Cardiac muscle cell (in vitro differentiated cells and primary cell): ENCODE data around the gene ZNF140. TPM values are rescaled to one million over a fixed set of nuclear protein-coding genes. Genes with fewer than 3 reads are reported as not detected.

Experiments used
- DNase-seq, 2 donors: peaks; one replicate each; pipeline versions ENCODE4 v3.0.0 to v3.0.0-alpha.2; 2010 to 2017; ENCODE audit warnings: low read depth in 1 of 2, low spot score in 1 of 2
- H3K27ac ChIP-seq: fragments of 200-600 bp; sonication (generic); 2 replicates; pipeline ENCODE4 v1.5.1; 2016
- H3K27me3 ChIP-seq: fragments of 200-600 bp; sonication (generic); 2 replicates; pipeline ENCODE4 v1.6.0; 2016; ENCODE audit warnings: control low read depth
- H3K36me3 ChIP-seq: fragments of 200-600 bp; sonication (generic); 2 replicates; pipeline ENCODE4 v1.5.1; 2016; ENCODE audit warnings: control low read depth
- H3K4me1 ChIP-seq: fragments of 200-600 bp; sonication (generic); 2 replicates; pipeline ENCODE4 v1.8.1; 2017; ENCODE audit warnings: low read depth, mild to moderate bottlenecking, mixed run types
- H3K4me3 ChIP-seq: fragments of 200-600 bp; sonication (generic); 2 replicates; pipeline ENCODE4 v1.5.1; 2016; ENCODE audit warnings: mild to moderate bottlenecking
- H3K9me3 ChIP-seq: fragments of 200-600 bp; sonication (generic); 2 replicates; pipeline ENCODE4 v1.5.1; 2017; ENCODE audit warnings: low read depth, mild to moderate bottlenecking, control low read depth
- CTCF ChIP-seq: IDR thresholded peaks from 2 replicates; pipeline ENCODE4 v1.5.1; 2012; ENCODE audit warnings: low read depth, mild to moderate bottlenecking, low read length
- polyA plus RNA-seq: library from polyadenylated mRNA; unstranded; fragments of >200 nt; fragmentation: Nextera tagmentation; extraction: Ambion mirVana; gene quantifications from 2 replicates; pipeline ENCODE4 v1.2.1, GENCODE V29; 2016
- total RNA-seq: library from RNA; depleted of rRNA; stranded (reverse); fragments of >200 nt; gene quantifications from 2 replicates; pipeline ENCODE4 v1.2.3, GENCODE V29; 2016

ZNF140 gene
- total and polyA plus RNA-seq, 2 experiments from 2014 or later, result 10.1 to 15.7 TPM

- Histone ChIP-seq H3K36me3 (peaks cover 17% of the 10 kb centered on the region), H3K9me3 (peaks cover 41% of the 10 kb centered on the region), H3K27me3 (no peaks in the 10 kb centered on the region), H3K4me1 (no peaks in the 10 kb centered on the region), H3K4me3 (no peak overlapping the region), H3K27ac (no peak overlapping the region)
- no peak for TF ChIP-seq CTCF
- no peak for DNase-seq
Observed at GRCh38 chr12:133108150-133108549, 27.4 kb downstream of the ZNF140 start.

DNA sequence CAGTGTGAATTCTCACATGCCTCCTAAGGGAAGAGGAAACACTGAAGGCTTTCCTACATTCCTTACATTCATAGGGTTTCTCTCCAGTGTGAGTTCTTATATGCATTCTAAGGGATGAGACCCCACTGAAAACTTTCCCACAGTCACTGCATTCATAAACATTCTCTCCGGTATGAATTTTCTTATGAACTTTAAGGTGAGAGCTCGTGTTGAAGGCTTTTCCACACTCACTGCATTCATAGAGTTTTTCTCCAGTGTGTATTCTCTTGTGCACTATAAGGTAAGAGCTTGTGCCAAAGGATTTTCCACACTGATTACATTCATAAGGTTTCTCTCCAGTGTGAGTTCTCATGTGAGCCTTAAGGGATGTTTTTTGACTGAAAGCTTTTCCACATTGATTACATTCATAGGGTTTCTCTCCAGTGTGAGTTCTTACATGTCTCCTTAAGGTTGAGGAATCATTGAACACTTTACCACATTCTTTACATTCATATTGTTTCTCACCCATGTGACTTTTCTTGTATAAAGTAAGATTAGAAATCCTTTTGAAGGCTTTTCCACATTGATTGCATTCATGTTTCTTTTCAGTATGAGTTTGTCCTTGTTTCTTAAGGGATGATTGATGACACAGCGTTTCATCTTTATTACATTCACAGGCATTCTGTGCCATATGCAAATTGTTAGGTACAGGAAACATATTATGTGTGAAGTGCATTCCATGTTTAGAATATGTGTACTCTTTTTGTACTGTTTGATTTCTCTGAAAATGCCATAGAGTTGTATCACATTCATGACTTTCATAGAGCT, 39.9 kb downstream of the ZNF140 start:
- H3K36me3 ChIP-seq, result peaks cover 19% of the 10 kb centered on the region
- no peak for TF ChIP-seq CTCF
- H3K9me3 ChIP-seq, result peaks cover 21% of the 10 kb centered on the region
- H3K4me1 ChIP-seq, result no peaks in the 10 kb centered on the region
- H3K4me3 ChIP-seq, result no peak overlapping the region
- H3K27ac ChIP-seq, result no peak overlapping the region
- no peak for DNase-seq
- H3K27me3 ChIP-seq, result no peaks in the 10 kb centered on the region

DNA sequence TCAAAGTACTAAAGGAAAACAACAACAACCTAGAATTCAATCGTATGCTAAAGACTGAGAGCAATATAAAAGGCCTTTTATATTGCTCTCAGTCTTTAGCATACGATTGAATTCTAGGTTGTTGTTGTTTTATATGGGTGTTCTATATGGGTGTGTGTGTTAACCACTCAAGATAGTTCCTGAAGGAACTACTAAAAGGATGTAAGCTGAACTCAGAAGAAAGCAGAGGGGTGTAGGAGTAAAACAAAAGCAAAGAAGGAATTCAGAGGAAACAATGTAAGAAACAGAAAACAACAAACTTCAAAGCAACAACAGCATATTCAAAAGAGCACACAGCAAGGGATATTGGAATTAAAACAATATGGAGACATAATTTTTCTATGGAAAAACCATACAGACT, 44.0 kb downstream of the ZNF140 start:
- TF ChIP-seq CTCF, result no peak
- H3K4me3 ChIP-seq, result no peak overlapping the region
- H3K36me3 ChIP-seq, result peaks cover 17% of the 10 kb centered on the region

GRCh38 chr12:133129368-133130037, 48.8 kb downstream of the ZNF140 start:
- peaks cover 3% of the 10 kb centered on the region for H3K4me1 ChIP-seq
- H3K27me3 ChIP-seq, result no peaks in the 10 kb centered on the region
- TF ChIP-seq CTCF, result no peak
- peak; percentile 0 to 49 for DNase-seq
- H3K36me3 ChIP-seq, result no peaks in the 10 kb centered on the region
- H3K4me3 ChIP-seq, result peak overlapping the region; percentile 80
- H3K27ac ChIP-seq, result peak overlapping the region; percentile 93
- H3K9me3 ChIP-seq, result no peaks in the 10 kb centered on the region

More for the DNA sequence above, 44.0 kb downstream of the ZNF140 start:
- no peak for DNase-seq
- Histone ChIP-seq H3K4me1 (no peaks in the 10 kb centered on the region), H3K27me3 (no peaks in the 10 kb centered on the region), H3K27ac (no peak overlapping the region), H3K9me3 (peaks cover 14% of the 10 kb centered on the region)

DNA sequence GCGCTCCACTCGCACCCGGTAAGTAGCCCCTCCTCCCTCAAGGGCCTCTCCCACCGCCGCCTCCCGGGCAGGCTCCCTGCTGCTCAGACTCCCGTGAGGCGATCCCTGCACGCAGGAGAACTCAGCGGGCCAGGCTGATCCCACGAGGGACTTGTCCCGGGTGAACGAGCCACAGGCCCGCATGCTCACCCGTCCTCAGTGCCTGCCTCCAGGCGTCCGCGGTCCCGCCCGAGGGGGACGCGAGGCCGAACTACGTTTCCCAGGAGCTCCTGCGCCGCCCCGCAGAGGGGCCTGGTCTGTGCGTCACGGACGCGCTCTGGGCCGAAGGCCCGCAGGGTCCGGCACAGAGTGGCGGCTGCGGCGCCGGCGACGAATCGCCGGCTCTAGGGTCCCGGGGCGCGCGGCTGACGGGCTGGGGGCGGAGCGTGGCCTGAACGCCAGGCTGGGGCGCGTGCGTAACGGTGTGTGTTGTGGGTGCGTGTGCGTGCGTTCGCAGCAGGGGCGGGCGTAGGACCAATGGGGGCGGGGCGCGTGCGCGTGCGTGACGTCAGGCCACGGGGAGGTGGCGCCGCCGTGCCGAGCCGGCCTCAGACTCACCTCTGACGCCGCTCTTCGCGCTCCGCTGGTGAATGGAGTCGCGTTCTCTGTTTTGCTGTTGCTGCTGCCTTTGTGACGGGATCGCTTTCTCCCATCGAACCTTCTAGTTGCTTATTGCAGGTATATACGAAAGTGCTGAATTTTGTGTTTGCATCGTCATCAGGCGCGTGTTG, 49.5 kb downstream of the ZNF140 start, which contains the start of the genes ZNF10 and ZNF891:
Gene ZNF10 (plus strand): TSS at position 590 of the 770 bp plus-strand sequence. CDS start 13,866 bp downstream, outside the sequence.
Gene ZNF891 (minus strand): TSS at position 237 of the 770 bp plus-strand sequence. CDS start 8,356 bp downstream, outside the sequence.
- Histone ChIP-seq H3K36me3 (no peaks in the 10 kb centered on the region), H3K27ac (peak within 1 kb of the TSS; percentile 93), H3K4me3 (peak within 1 kb of the TSS; percentile 80), H3K27me3 (no peaks in the 10 kb centered on the region), H3K4me1 (peaks cover 3% of the 10 kb centered on the region), H3K9me3 (no peaks in the 10 kb centered on the region)
- DNase-seq, result peak; percentile 98 to 99
- no peak for TF ChIP-seq CTCF
